HG02970 (cell line): Measurements from ENCODE around the gene CYB5R3.
A peak's percentile ranks its signal among the peaks of the same experiment; 100 is the strongest.
"Not testable (repeated sequence)": the region's sequence is repeated elsewhere in the genome, so short reads cannot be mapped to it uniquely, and the experiment has no call there.

Experiments used
- ATAC-seq: cut with Tn5 transposase; IDR thresholded peaks from one replicate; pipeline ENCODE4 v1.9.1; 2021; ENCODE audit warnings: mild to moderate bottlenecking, moderate library complexity, moderate number of reproducible peaks; ENCODE audit not compliant: unreplicated experiment, low FRiP score

CYB5R3 gene

DNA sequence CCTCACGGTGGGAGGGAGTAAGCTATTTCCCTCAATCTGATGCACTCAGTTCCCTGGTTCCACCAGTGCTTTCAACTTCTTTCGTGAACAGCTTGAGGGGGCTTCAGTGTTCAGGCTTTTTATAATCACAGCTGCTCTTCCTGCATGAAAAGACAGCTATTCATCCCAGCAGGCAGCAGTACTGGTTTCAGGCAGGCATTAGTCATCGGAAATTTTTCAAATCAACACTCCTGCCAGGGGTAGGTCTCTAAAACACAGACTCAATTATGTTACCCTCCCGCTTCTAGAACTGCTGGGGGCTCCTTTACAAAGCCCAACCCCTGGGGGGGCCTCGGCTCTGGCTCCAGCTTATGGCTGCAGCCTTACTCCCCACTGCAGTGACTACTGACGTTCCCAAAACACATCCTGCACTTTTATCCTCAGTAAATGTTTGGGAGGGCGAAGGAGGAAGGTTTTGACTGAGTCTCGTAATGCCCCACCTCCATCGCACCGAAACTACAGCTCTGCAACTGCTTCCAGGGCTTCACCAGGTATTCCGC lies 40.3 kb downstream of the CYB5R3 start:
- no peak for ATAC-seq

- no peak for ATAC-seq
These were observed 40.9 kb downstream of the CYB5R3 start for GRCh38 chr22:42608136-42608822.

DNA sequence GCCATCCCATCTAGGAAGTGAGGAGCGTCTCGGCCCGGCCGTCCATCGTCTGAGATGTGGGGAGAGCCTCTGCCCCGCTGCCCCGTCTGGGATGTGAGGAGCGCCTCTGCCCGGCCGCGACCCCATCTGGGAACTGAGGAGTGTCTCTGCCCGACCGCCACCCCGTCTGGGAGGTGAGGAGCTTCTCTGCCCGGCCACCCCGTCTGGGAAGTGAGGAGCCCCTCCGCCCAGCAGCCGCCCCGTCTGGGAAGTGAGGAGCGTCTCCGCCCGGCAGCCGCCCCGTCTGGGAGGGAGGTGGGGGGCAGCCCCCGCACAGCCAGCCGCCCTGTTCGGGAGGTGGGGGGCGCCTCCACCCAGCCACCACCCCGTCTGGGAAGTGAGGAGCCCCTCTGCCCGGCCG lies 41.6 kb downstream of the CYB5R3 start:
- not testable (repeated sequence) for ATAC-seq

DNA sequence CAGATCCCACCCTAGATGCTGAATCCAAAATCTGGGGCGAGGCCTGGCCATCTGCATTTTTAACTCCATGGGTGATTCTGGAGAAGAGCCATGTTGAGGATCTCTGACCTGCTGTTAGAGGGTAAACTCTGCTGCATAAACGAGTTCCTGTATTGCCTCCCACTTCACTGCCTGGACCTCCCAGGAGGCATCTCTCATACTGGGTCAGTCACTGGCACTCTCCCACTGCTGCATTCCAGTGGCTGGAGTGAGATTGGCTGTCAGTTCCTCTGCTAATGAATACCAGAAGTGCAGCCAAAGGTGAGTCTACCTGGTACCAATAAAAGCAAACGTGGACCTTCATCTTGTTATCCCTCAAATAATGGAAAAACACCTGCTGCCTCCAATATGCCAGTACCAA lies 44.8 kb downstream of the CYB5R3 start:
- no peak for ATAC-seq

DNA sequence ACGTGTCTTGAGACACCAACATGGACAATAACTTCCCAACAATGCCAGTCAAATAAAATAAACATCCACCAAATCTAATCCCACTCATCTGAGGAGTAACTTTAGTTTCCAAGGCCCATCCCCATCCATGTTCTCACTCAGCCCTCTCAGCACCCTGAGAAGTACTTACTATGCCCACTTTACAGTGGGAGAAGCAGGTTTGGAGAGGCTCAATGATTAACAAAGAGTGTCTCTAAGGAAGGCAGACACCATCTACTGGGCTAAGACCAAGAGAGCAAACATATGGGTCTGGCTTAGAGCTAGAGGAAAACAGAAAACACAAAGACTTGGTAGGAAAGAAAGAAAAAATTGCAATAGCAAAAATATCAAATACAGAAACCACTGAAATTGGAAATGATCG lies 45.8 kb downstream of the CYB5R3 start:
- no peak for ATAC-seq

DNA sequence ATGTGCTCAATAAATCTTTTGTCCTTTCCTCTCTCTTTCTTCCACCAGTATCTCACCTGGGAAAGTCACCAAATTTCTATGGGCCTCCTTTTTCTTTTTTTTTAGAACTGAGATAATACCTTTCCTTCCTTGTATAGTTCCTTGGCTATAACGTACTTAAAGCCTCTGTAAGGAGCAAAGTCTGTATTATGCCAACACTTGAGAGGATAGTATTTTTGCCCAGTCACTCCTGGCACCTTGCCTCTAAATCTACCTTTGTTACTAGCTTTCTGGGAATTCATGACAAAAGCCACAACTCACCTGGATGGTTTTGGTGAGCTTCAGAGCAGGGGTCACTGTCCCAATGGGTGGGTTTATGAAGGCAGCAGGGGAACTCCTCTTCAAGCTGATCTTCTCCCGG lies 46.7 kb downstream of the CYB5R3 start:
- ATAC-seq = no peak

GRCh38 chr22:42601879-42602465 lies 47.2 kb downstream of the CYB5R3 start:
- ATAC-seq = no peak

GRCh38 chr22:42596863-42597530 lies 52.2 kb downstream of the CYB5R3 start:
- no peak for ATAC-seq

GRCh38 chr22:42596336-42596735 lies 52.9 kb downstream of the CYB5R3 start:
- no peak for ATAC-seq

DNA sequence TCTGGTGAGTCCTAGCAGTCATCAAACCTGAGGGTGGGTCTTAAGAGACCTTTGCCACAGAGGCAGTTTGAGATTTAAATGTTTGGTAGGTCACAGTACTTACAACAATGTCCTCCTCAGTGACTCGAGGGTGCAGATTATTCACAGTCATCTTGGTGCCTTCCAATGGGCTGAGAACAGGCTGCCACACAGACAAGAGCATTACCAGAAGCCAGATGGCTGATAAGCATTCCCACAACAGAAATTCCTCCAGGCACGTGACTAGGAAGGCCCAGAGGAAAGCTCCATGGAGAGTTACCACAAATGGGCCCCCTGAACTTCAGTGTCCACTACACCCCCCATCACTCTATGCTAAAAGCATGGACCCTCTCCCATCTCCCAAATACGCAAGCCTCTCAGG lies 53.8 kb downstream of the CYB5R3 start:
- ATAC-seq = no peak

DNA sequence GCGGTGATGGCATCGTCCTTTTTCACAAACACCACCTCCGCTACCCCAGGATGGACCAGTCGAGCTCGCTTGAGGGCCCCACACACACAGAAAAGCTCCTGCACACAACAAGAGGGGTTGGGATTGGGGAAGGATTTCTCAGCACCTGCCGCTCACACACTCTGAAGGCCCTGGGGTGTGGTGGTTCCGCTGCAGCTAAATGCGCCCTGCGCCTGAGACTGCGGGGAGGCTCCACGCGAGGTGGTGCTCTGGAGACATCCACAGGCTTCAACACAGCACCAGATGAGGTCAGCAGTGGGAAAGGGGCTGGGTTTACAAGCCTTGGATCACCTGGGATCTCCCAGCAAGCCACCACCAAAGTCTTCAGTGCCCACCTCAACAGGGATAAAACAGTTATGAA lies 57.2 kb downstream of the CYB5R3 start:
- no peak for ATAC-seq

- ATAC-seq = no peak
These were observed 61.5 kb downstream of the CYB5R3 start for GRCh38 chr22:42587588-42588175.

GRCh38 chr22:42586381-42586780 lies 62.8 kb downstream of the CYB5R3 start:
- ATAC-seq = no peak

DNA sequence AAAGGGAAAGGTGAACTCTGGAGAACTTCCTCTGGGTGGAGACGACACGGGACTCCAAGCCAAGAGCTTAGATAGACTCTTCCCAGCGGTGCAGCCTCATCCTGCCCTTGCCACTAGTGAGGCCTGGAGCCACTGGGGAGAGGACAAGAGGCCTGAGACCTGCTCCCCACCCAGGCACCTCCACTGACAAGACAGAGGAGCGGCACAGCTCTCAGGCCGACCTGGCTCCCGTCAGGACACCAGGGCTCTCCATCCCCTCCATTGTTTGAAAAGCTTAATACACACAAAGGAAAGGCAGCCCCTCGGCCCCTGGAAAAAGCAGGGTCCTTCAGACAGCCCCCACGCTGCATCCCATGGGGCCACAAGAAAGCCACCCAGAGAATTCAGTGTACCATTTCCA lies 64.1 kb downstream of the CYB5R3 start:
- no peak for ATAC-seq

DNA sequence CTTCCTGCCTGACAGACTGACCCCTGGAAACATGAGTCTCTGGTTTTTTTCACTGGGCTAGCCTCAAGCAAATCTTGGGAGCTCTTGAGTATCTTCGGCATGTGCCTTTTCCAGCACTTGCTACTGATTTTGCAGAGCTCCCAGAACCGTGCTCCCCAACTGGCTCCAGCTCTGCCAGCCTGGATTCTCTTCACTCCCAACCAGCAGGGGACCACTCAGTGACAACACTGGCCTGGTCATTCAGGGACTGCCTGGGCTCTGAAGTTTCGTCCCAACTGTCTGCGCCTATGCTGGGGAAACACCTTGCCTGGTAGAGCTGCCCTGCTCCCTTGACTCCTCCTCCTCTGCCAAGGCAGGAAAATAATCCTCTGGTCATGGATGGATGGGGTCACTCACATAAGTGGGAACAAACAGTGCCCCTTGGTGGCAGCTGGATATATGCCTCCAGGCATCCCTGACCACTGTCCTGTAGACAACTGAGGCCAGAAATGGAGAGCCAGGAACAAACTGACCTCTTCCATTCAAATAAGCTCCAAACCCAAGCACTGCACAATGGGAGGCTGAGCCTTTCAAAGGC lies 64.7 kb downstream of the CYB5R3 start:
- ATAC-seq = no peak

DNA sequence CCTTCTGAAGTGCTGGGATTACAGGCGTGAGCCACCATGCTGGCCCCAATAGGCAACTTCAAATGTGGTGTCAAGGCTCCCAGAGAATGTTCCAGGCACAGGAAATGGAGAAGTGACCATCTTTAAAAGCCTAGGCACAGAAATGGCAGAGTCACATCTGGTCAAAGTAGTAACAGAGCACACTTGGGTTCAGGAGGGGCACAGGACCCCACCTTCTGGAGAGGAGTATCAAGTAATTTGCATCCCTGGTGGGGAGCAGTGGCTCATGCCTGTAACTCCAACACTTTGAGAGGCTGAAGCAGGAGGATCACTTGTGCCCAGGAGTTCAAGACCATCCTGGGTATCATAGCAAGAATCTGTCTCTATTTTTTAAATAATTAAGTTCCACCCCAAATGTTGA lies 66.2 kb downstream of the CYB5R3 start:
- no peak for ATAC-seq

GRCh38 chr22:42581762-42582716 lies 67.2 kb downstream of the CYB5R3 start:
- peak; percentile 71 for ATAC-seq

GRCh38 chr22:42581194-42581761 lies 67.9 kb downstream of the CYB5R3 start:
- not testable (repeated sequence) for ATAC-seq

- not testable (repeated sequence) for ATAC-seq
These were observed 69.2 kb downstream of the CYB5R3 start for GRCh38 chr22:42580040-42580439.
